Smooth muscle cell (in vitro differentiated cells): ENCODE results near the gene FBH1. TPM values are rescaled to one million over a fixed set of nuclear protein-coding genes. Genes with fewer than 3 reads are reported as not detected.

ENCODE experiments used
- DNase-seq: peaks from one replicate; lab custom pipeline; 2025; ENCODE audit not compliant: unreplicated experiment; lab: John Stamatoyannopoulos, UW
- H2AFZ ChIP-seq: fragments of 200-600 bp; sonication (generic); 2 replicates; pipeline ENCODE4 v1.6.0; 2016; ENCODE audit warnings: antibody characterized with exemption, low read depth, mild to moderate bottlenecking
- H3F3A ChIP-seq: fragments of 200-600 bp; sonication (generic); 2 replicates; pipeline ENCODE4 v1.6.0; 2017; ENCODE audit warnings: antibody characterized with exemption, low read depth
- H3K27ac ChIP-seq: fragments of 200-600 bp; sonication (generic); 2 replicates; pipeline ENCODE4 v1.5.1; 2016; ENCODE audit warnings: low read depth, mild to moderate bottlenecking
- H3K27me3 ChIP-seq: fragments of 200-600 bp; sonication (generic); 2 replicates; pipeline ENCODE4 v1.6.1; 2016; ENCODE audit warnings: low read depth, mild to moderate bottlenecking
- H3K36me3 ChIP-seq: fragments of 200-600 bp; sonication (generic); 2 replicates; pipeline ENCODE4 v1.5.1; 2016; ENCODE audit warnings: low read depth
- H3K4me1 ChIP-seq: fragments of 200-600 bp; sonication (generic); 2 replicates; pipeline ENCODE4 v1.5.1; 2016; ENCODE audit warnings: low read depth
- H3K4me2 ChIP-seq: fragments of 200-600 bp; sonication (generic); 2 replicates; pipeline ENCODE4 v1.6.0; 2016; ENCODE audit warnings: mild to moderate bottlenecking
- H3K4me3 ChIP-seq: fragments of 200-600 bp; sonication (generic); 2 replicates; pipeline ENCODE4 v1.5.1; 2016; ENCODE audit warnings: mild to moderate bottlenecking
- H3K79me2 ChIP-seq: fragments of 200-600 bp; sonication (generic); 2 replicates; pipeline ENCODE4 v1.6.0; 2016; ENCODE audit warnings: low read depth, mild to moderate bottlenecking
- H3K9ac ChIP-seq: fragments of 200-600 bp; sonication (generic); 2 replicates; pipeline ENCODE4 v1.6.0; 2016; ENCODE audit warnings: low read depth
- H3K9me3 ChIP-seq: fragments of 200-600 bp; sonication (generic); replicated peaks from 2 replicates; pipeline ENCODE4 v1.5.1; 2016; ENCODE audit warnings: low read depth
- H4K20me1 ChIP-seq: fragments of 200-600 bp; sonication (generic); 2 replicates; pipeline ENCODE4 v1.6.0; 2016; ENCODE audit warnings: low read depth
- WGBS: methylation state at CpG from one replicate; pipeline ENCODE4 v1.1.7; 2016; ENCODE audit warnings: low lambda C conversion rate; 5-methylcytosine and 5-hydroxymethylcytosine counted together
- polyA plus RNA-seq: library from polyadenylated mRNA; unstranded; fragments of >200 nt; fragmentation: Nextera tagmentation; extraction: Ambion mirVana; gene quantifications from 2 replicates; pipeline ENCODE4 v1.2.1, GENCODE V29; 2016
- total RNA-seq: library from RNA; depleted of rRNA; stranded (reverse); fragments of >200 nt; gene quantifications from 2 replicates; pipeline ENCODE4 v1.2.3, GENCODE V29; 2014
- TF ChIP-seq, protein P1 (sequence below): fragments of 200-600 bp; sonication (generic); IDR thresholded peaks from 2 replicates; pipeline ENCODE4 v1.5.1; 2017; ENCODE audit warnings: borderline replicate concordance, mild to moderate bottlenecking, antibody characterized with exemption; ENCODE audit not compliant: insufficient read depth, poor library complexity, severe bottlenecking

The FBH1 gene
- total and polyA plus RNA-seq, 2 experiments from 2014 or later: 68.4 to 70.0 TPM

DNA sequence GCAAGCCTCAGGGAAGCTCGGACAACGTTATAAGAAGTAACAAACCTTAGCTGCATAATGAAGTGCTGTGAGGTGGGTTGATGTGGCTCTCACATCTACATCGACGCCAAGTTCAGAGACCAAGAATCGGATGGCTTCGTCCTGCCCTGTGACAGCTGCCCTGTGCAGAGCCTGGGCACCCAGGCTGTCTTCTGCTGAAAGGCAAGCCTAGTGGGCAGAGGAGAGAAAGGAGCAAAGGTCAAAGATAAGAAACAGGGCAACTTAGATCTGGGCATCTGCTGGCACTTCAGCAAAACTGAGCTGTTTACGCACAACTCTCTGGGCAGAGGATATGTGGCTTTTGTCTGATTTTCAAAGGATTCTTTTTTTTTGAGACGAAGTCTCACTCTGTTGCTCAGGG lies 7.1 kb upstream of the FBH1 start:
- TF ChIP-seq, protein P1, sequence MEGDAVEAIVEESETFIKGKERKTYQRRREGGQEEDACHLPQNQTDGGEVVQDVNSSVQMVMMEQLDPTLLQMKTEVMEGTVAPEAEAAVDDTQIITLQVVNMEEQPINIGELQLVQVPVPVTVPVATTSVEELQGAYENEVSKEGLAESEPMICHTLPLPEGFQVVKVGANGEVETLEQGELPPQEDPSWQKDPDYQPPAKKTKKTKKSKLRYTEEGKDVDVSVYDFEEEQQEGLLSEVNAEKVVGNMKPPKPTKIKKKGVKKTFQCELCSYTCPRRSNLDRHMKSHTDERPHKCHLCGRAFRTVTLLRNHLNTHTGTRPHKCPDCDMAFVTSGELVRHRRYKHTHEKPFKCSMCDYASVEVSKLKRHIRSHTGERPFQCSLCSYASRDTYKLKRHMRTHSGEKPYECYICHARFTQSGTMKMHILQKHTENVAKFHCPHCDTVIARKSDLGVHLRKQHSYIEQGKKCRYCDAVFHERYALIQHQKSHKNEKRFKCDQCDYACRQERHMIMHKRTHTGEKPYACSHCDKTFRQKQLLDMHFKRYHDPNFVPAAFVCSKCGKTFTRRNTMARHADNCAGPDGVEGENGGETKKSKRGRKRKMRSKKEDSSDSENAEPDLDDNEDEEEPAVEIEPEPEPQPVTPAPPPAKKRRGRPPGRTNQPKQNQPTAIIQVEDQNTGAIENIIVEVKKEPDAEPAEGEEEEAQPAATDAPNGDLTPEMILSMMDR: no peak
- Histone ChIP-seq H3K27ac (no peak overlapping the region), H3F3A (no peaks in the 10 kb centered on the region), H3K9ac (no peak overlapping the region), H4K20me1 (no peaks in the 10 kb centered on the region), H3K4me2 (no peak overlapping the region), H2AFZ (no peak overlapping the region), H3K9me3 (no peaks in the 10 kb centered on the region), H3K4me1 (peaks cover 4% of the 10 kb centered on the region), H3K4me3 (no peak overlapping the region), H3K27me3 (no peaks in the 10 kb centered on the region), H3K36me3 (peaks cover 4% of the 10 kb centered on the region), H3K79me2 (peaks cover 4% of the 10 kb centered on the region)
- no peak for DNase-seq
- 84% methylated on average over 8 of the region's 8 CpGs for WGBS

DNA sequence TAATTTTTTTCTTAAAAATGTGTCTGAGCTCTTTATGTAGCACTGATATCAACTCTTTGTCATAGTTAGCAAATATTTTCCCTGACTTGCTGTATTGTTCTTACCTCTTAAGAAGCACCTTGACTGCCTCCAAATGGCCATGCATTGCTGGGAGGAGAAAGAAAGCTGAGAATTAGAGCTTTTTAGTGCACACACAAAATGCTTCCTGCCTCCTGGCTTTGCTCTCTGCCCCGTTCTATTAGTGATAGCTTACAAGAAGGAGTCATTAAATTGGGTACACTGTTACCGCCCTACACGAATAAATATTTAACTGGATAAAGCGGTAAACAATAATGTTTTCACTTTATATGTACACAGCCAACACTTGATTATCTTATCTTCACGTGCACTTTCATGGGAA lies 4.4 kb upstream of the FBH1 start:
- TF ChIP-seq, protein P1: no peak
- no peak overlapping the region for H2AFZ ChIP-seq

DNA sequence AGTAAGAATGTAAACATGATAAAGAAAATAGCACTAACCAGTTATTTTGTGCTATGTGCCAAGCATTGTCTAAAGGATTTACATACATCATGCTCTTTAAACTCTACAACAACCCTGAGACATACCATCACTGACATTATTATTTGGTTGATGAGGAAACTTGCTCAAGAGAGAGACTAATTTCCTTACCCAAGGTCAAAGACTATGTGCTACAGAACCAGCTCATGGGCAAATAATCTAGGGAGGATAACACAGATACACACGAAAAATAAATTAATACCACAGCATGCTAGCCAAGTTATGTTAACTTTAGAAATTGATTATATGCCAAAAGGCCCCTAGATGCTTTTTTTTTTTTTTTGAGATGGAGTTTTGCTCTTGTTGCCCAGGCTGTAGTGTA lies 3.0 kb upstream of the FBH1 start:
- 79% methylated on average over 1 of the region's 1 CpG for WGBS
- Histone ChIP-seq H3K27me3 (no peaks in the 10 kb centered on the region), H3K9ac (no peak overlapping the region), H3K9me3 (no peaks in the 10 kb centered on the region), H4K20me1 (peaks cover 15% of the 10 kb centered on the region), H3K79me2 (peaks cover 23% of the 10 kb centered on the region), H3K27ac (no peak overlapping the region), H2AFZ (no peak overlapping the region), H3K4me1 (peaks cover 17% of the 10 kb centered on the region), H3F3A (no peaks in the 10 kb centered on the region), H3K4me2 (no peak overlapping the region), H3K36me3 (peaks cover 4% of the 10 kb centered on the region), H3K4me3 (no peak overlapping the region)
- TF ChIP-seq, protein P1: no peak
- no peak for DNase-seq

More for the DNA sequence above, 4.4 kb upstream of the FBH1 start:
- 96% methylated on average over 5 of the region's 5 CpGs for WGBS
- Histone ChIP-seq H3K36me3 (peaks cover 4% of the 10 kb centered on the region), H3K9me3 (no peaks in the 10 kb centered on the region), H3K27ac (no peak overlapping the region), H3K4me2 (no peak overlapping the region), H3K27me3 (no peaks in the 10 kb centered on the region), H3K4me3 (no peak overlapping the region), H3K79me2 (peaks cover 9% of the 10 kb centered on the region), H3K9ac (no peak overlapping the region), H3F3A (no peaks in the 10 kb centered on the region), H3K4me1 (peaks cover 7% of the 10 kb centered on the region), H4K20me1 (peaks cover under 1% of the 10 kb centered on the region)
- DNase-seq: no peak

DNA sequence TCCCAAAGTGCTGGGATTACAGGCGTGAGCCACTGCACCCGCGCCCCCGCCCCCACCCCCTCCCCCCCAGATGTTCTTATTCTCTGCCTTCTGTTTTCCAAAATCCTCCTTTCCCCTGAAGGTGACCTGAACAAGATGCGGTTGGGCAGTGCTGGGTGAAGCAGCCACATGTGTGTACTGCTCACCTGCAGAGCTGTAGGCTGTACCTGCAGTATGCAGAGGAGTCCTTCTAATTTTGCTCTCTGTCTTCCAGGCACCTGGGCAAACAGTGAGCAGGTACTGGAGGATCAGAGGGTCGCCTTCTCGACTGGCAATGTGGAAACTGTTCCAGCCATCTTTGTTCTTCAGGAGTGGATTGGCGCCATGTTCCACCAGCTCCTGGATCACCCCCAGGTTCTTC lies 2.4 kb upstream of the FBH1 start:
- 100% methylated on average over 4 of the region's 8 CpGs for WGBS
- Histone ChIP-seq H3K79me2 (peaks cover 29% of the 10 kb centered on the region), H3K9me3 (no peaks in the 10 kb centered on the region), H3K4me3 (no peak overlapping the region), H3K4me1 (peaks cover 20% of the 10 kb centered on the region), H2AFZ (no peak overlapping the region), H3K27me3 (no peaks in the 10 kb centered on the region), H3K27ac (no peak overlapping the region), H3K36me3 (peaks cover under 1% of the 10 kb centered on the region), H3K9ac (no peak overlapping the region), H3F3A (no peaks in the 10 kb centered on the region), H3K4me2 (no peak overlapping the region), H4K20me1 (peaks cover 21% of the 10 kb centered on the region)
- DNase-seq: no peak
- TF ChIP-seq, protein P1: no peak
